Hematopoietic multipotent progenitor cell treated with erythropoietin and hydrocortisone succinate and interleukin-3 and kit ligand, for 15 days (in vitro differentiated cells): Measurements from ENCODE around the gene DUOXA2.
"Not testable (repeated sequence)": the region's sequence is repeated elsewhere in the genome, so short reads cannot be mapped to it uniquely, and the experiment has no call there.

Experiments used
- DNase-seq: peaks from one replicate; pipeline ENCODE4 v3.0.0-alpha.2; 2015; ENCODE audit warnings: low spot score

Gene DUOXA2

GRCh38 chr15:45095661-45096060 lies 18.5 kb upstream of the DUOXA2 start:
- DNase-seq, result no peak

- no peak for DNase-seq
These were observed 16.7 kb upstream of the DUOXA2 start for GRCh38 chr15:45097466-45097865.

GRCh38 chr15:45099549-45100165 lies 14.5 kb upstream of the DUOXA2 start:
- DNase-seq, result no peak

DNA sequence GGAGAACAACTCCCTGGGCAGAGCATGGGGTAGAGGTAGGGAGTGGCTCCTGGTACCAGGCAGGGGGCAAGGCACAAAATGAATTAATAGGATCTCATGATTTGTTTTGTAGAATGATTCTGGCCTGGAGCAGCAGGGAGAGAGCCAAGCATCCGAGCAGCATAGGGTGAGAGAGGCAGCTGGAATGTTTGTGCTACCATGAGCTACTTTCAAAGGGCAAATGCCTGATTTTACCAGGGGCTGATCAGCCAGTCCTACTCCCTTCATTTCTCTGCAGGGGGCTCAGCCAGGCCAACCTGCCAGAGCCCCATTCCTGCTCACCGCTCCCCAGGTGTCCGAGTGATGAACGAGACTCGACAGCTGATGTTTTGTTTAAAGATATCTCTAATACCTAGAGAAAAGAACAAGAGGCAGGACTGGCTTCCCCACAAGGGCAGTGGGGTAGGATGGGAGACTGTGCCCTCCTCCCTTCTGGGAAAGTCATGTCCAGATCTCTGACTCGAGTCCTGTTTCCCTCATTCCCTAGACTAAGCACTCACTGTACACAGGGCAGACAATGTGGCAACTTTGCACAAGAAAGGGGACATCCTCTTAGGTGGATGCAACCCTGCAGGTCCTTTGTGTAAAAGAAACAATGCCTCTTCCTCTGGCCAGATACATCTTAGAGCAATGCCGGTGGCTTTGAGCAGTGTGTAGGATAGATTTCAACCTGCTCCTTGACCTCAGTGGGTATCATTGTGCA lies 13.1 kb upstream of the DUOXA2 start:
- no peak for DNase-seq

DNA sequence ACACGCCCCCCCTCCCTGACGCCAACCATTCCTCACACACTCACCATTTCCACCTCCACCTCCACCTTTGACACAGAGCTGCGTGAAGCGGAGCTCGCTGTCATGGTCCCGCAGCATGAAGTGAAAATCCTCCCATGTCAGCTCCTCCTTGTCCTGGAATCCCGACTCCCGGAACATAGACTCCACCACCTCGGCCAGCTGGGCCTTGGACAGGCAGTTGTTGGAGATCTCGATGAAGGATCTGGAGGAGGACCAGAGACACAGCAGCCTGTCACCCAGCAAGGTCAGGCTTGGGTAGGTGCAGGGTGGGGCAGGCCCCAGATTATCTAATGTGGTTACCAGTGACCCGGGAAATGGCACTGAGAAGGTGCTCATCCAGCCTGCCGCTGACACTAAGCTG lies 12.4 kb upstream of the DUOXA2 start:
- DNase-seq, result no peak

DNA sequence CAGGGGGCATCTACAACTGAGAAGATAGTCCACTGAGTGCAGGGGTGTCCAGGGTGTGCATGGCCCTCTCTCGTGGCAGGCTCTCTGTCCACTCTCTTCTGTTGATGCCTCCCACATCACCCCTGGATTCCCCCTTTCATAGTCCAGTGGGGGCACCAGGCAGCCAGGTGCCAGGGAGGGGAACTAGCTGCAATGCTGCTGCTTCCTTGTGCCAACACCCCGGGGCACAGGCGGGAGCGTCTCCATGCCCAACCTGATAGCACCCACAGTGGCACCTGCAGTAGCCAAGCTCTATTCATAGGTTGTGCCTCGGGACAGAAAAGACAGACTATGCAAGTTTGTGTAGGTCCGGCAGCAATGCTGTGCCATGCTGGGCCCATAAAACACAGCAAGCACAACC lies 11.9 kb upstream of the DUOXA2 start:
- DNase-seq, result no peak

GRCh38 chr15:45104170-45104569 lies 10.0 kb upstream of the DUOXA2 start:
- not testable (repeated sequence) for DNase-seq

GRCh38 chr15:45105586-45105985 lies 8.5 kb upstream of the DUOXA2 start:
- DNase-seq, result no peak

DNA sequence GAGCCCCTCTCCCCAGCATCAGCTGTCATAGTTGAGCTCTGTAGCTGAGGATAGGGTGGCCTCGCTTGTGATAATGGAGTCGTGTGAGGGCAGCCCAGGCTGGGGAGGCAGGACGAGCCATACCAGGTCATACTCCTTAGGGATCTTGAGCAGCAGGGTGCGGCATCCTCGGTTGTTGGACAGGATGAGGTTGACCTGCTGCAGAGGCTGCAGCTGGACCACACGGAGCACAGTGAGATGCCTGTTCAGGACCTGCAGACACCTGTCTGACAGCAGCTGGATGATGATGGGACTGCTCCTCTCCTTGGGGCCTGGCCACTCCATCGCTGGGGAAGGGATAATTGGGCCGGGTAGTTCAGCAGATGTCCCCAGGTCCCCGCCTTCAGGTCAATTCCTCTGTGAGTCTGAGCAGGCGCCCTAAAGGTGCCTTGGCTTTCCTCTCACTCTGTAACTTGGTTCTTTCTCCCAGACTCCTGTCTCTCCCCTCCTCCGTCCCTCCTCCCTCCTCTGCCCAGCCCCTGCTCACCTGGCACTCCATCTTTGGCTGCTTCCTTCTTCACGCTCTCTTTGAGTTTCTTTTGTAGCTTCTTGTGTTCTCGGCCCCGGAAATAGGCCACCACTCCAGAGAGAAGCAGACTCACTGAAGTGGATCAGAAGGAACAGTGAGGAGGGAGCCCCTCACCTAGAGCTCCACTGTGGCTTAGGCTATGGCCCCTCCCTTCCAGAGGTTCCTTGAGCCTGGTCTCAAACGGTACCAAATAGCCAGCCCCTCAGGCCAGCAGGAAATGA lies 7.9 kb upstream of the DUOXA2 start:
- DNase-seq, result no peak

DNA sequence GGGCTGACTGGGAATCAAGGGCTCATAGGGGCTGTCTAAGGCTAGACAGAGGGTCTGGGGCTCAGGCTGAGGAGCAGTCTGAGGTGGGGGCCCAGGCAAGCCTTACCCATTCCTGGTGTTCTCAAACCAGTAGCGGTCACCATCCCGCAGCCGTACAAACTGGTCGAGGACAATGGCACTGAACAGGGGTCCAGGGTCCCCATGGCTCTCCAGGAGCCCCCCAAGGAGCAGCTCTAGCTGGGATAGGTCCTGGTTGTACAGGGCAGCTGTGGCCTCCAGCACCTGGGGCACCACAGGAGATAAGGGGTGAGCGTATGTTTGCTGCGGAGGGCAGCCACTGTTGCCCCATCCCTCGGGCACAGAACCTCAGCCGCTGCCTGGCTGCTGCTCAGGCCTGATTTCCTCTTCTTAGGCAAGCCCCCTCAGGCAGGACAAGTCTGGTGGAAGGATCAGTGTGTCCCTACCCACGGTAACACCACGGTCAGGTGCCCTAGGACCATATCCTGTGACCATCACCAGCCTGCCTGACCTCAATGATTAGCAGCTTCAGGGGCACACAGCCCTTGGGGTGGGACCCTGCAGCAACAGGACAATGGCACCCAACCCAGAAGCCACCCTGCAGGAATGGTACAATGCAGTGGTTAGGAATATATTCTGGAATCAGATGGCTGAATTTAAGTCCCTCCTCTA lies 6.0 kb upstream of the DUOXA2 start:
- no peak for DNase-seq

DNA sequence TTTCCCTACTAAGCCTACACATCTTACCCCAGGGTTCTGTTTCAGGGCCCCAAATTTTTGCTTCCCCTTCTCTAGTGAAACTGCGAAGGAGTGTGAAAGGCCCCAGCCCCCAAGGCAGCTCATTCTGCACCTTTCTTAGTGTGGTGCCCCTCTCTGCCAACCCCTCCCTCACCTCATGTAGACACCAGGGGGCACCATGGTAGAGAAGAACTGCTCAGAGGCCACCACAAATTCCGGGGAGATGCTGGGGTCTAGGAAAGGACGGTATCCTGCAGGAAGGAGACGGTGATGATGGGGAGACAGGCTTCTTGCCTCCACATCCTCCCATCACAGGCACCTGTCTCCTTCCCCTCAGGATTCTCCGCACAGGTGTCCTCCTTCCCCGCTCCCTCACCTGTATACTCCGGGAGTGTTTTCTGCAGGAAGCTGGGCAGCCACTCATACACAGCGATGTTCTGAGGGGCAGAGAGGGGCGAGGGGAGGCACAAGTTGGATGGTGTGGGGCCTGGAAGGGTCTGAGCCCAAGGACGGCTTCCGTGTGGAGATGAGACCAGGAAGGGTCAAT lies 3.8 kb upstream of the DUOXA2 start:
- no peak for DNase-seq

DNA sequence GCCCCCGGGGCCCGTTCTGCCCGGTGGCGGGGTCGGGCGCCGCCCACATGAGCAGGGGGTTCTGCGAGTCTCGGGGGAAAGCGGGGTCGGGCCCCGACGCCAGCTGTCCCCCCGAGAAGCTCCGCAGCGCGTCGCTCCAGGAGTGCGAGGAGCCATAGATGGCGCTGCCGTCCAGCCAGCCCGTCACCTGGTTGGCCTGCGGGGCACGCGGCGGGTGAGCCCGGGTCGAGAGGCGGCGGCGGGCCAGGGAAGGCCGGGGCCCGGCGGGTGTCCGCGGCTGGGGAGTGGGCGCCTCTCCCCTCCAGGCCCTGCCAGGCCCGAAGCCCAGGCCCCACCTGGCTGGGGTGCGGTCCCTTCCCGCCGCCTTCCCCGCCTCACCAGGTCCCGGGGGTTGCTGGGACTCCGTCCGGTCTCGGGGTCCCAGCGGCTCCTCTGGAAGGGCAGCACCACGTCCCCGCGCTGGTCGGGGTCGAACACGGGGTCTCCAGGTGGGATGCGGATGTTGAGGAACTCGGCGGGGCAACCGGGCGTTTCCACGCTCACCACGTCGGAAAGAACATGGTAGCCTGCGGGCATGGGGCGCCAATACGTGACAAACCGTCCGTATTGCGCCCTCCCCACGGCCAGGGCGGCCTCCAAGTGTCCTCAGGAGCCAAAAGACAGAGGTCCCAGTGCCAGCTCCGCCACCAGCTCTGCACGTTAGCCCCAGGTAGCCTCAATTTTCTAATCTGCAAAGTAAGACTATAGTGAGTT lies 2.6 kb upstream of the DUOXA2 start:
- no peak for DNase-seq

- no peak for DNase-seq
These were observed 2.0 kb upstream of the DUOXA2 start for GRCh38 chr15:45112143-45112590.

- DNase-seq, result no peak
These were observed 1.3 kb upstream of the DUOXA2 start for GRCh38 chr15:45112591-45113379.

GRCh38 chr15:45113380-45113990 lies 641 bp upstream of the DUOXA2 start:
- DNase-seq, result no peak

DNA sequence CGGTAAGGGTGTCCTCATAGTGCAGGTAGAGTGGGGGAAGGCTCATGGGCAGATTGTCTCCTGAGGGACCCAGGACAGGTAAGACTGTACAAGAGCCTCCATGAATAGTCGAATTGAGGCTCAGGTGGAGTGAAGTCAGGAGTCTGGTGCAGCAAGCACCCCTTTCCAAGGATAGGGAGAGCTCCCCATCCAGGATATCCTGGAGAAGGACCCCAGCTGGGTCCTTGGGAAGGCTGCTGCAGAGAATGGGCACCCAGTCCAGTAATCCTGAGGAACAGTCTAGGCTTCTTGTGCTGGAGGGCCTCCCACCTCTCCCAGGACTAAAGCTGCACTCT lies 592 bp downstream of the DUOXA2 start:
- DNase-seq, result no peak

DNA sequence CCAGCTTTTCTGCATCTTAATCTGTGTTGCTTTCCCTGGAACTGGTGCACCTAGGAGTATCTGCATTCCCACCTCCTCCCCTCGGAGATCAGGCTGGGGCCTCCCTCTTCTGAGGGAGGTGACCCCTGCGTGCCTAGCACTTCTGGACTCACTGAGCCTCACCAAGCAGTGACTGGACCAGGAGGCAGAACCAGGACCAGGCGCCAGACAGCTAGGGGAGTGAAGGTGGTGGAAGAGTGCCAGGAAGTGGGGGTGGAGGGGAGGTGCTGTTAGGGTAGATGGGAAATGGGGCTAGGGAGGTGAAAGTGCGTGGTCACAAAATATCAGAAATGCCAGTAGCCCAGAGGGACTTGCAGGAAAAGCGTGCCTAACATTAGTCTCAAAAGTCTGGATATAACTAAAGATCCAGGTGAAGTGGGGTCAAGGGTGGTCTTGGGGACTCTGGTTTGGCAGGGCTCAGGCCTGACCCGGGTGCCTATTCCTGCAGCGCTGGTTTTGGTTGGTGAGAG lies 1.2 kb downstream of the DUOXA2 start:
- no peak for DNase-seq

DNA sequence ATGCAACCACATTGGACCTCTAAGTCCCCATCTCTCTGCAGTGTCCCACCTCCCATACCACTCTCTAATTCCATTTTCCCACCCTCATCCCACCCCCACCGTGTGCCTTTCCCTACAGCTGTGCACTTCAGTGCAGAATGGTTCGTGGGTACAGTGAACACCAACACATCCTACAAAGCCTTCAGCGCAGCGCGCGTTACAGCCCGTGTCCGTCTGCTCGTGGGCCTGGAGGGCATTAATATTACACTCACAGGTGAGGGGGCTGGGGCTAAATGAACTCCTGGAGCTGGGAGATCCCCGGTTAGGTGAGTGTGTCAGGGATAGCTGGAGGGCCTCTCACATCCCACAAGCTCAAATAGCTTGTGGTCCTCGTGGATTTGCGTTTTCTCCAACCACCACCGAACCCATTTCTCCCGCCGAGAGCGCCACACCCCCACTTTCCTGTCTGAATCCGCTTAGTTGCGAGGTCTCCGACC lies 1.9 kb downstream of the DUOXA2 start:
- DNase-seq, result no peak

- DNase-seq, result no peak
These were observed 2.6 kb downstream of the DUOXA2 start for GRCh38 chr15:45116482-45117307.
